IMR-90 (cell line): ENCODE data around the gene ZSCAN10.

Experiments
- CEBPB ChIP-seq: IDR thresholded peaks from 2 replicates; pipeline ENCODE4 v1.6.1; 2012; ENCODE audit warnings: low read depth, low read length, improper control_type of control experiment
- CHD1 ChIP-seq: IDR thresholded peaks from 2 replicates; pipeline ENCODE4 v1.6.1; 2012; ENCODE audit warnings: low read depth, low read length, improper control_type of control experiment
- POLR2A ChIP-seq: IDR thresholded peaks from 2 replicates; pipeline ENCODE4 v1.6.1; 2012; ENCODE audit warnings: mild to moderate bottlenecking, low read depth, low read length
- TF ChIP-seq, protein P1 (sequence below): conservative IDR thresholded peaks from 2 replicates; pipeline ENCODE4 v1.5.1; 2012; ENCODE audit warnings: mild to moderate bottlenecking, low read depth, low read length, improper control_type of control experiment
- TF ChIP-seq, protein P2 (sequence below): fragments of 150-350 bp; IDR thresholded peaks from 2 replicates; pipeline ENCODE4 v1.6.1; 2016; ENCODE audit warnings: low read depth, mild to moderate bottlenecking, low read length, moderate library complexity, borderline replicate concordance

DNA sequence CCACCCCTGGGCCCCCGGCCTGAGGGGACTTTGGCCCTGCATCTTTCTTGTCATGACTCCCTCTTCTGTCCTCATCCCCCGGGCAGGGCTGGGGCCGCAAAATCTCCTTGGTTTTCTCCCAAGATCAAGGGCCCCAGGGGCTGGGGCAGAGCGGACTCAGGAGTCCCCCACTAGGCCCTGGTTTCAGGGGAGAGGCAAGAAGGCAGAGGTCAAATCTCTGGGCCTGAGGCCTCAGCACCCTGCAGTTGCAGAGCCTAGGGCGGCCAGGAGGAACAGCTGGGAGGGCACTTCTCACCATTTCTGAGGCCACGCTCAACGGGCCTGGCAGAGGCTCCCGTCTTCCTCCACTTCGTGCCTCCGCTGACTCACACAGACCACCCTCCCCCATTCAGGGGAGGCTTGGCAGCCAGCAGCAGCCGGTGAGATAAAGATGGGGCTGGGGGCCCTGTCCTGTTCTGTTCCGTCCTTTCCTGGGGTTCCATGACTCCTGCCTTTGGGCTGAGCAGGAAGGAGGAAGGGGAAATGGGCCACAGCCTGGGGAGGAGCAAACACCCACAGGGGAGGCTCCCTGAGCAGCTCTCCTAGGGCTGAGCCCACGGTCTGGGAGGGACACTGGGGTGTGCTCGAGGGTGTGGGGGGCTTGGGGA lies 12.4 kb downstream of the ZSCAN10 start:
- TF ChIP-seq, protein P1, sequence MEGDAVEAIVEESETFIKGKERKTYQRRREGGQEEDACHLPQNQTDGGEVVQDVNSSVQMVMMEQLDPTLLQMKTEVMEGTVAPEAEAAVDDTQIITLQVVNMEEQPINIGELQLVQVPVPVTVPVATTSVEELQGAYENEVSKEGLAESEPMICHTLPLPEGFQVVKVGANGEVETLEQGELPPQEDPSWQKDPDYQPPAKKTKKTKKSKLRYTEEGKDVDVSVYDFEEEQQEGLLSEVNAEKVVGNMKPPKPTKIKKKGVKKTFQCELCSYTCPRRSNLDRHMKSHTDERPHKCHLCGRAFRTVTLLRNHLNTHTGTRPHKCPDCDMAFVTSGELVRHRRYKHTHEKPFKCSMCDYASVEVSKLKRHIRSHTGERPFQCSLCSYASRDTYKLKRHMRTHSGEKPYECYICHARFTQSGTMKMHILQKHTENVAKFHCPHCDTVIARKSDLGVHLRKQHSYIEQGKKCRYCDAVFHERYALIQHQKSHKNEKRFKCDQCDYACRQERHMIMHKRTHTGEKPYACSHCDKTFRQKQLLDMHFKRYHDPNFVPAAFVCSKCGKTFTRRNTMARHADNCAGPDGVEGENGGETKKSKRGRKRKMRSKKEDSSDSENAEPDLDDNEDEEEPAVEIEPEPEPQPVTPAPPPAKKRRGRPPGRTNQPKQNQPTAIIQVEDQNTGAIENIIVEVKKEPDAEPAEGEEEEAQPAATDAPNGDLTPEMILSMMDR, result no peak
- TF ChIP-seq POLR2A (no peak), CHD1 (no peak), CEBPB (no peak)
- TF ChIP-seq, protein P2, sequence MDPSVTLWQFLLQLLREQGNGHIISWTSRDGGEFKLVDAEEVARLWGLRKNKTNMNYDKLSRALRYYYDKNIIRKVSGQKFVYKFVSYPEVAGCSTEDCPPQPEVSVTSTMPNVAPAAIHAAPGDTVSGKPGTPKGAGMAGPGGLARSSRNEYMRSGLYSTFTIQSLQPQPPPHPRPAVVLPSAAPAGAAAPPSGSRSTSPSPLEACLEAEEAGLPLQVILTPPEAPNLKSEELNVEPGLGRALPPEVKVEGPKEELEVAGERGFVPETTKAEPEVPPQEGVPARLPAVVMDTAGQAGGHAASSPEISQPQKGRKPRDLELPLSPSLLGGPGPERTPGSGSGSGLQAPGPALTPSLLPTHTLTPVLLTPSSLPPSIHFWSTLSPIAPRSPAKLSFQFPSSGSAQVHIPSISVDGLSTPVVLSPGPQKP, result no peak
